ENCODE measurements around the gene TNRC6C. TPM values are rescaled to one million over a fixed set of nuclear protein-coding genes. Genes with fewer than 3 reads are reported as not detected.
A peak's percentile ranks its signal among the peaks of the same experiment; 100 is the strongest.

The TNRC6C gene, protein sequence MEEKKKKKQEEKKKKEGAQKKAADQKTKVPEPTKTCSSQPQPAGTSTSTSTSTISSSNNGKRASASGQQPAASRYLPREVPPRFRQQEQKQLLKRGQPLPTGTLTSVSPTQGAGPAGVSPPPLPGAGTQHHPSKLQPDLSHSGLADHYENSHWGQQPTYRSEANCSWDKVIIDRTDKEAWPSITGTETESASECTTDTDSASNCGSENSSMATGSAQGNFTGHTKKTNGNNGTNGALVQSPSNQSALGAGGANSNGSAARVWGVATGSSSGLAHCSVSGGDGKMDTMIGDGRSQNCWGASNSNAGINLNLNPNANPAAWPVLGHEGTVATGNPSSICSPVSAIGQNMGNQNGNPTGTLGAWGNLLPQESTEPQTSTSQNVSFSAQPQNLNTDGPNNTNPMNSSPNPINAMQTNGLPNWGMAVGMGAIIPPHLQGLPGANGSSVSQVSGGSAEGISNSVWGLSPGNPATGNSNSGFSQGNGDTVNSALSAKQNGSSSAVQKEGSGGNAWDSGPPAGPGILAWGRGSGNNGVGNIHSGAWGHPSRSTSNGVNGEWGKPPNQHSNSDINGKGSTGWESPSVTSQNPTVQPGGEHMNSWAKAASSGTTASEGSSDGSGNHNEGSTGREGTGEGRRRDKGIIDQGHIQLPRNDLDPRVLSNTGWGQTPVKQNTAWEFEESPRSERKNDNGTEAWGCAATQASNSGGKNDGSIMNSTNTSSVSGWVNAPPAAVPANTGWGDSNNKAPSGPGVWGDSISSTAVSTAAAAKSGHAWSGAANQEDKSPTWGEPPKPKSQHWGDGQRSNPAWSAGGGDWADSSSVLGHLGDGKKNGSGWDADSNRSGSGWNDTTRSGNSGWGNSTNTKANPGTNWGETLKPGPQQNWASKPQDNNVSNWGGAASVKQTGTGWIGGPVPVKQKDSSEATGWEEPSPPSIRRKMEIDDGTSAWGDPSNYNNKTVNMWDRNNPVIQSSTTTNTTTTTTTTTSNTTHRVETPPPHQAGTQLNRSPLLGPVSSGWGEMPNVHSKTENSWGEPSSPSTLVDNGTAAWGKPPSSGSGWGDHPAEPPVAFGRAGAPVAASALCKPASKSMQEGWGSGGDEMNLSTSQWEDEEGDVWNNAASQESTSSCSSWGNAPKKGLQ (N-terminal part only)
- 10 to 100 TPM in 1 of 4 donors, 1 to 10 TPM in 3; 2.6 to 10.9 (median 4.7) TPM for total RNA-seq

GRCh38 chr17:77957857-77958715, at the start of gene TNRC6C:
Gene TNRC6C (plus strand): TSS chr17:77958703. CDS start chr17:78004207, 45,504 bp downstream.
- Histone ChIP-seq H3K4me1 (peaks cover 17 to 50% (median 18%) of the 10 kb centered on the region in 3 donors), H3K4me3 (peak within 1 kb of the TSS; percentile 54 to 81 (median 68)), H3K27ac (peak within 1 kb of the TSS; percentile 69 to 99 (median 92)), H3K36me3 (no peaks in the 10 kb centered on the region), H3K9me3 (no peaks in the 10 kb centered on the region), H3K27me3 (peaks cover 0 to 71% (median 0%) of the 10 kb centered on the region in 4 donors)
- DNase-seq: peak; percentile 97
- TF ChIP-seq POLR2A (IDR thresholded peaks at IDR 0.05): peak; percentile 92 to 100 (median 100)
- TF ChIP-seq, protein P1, sequence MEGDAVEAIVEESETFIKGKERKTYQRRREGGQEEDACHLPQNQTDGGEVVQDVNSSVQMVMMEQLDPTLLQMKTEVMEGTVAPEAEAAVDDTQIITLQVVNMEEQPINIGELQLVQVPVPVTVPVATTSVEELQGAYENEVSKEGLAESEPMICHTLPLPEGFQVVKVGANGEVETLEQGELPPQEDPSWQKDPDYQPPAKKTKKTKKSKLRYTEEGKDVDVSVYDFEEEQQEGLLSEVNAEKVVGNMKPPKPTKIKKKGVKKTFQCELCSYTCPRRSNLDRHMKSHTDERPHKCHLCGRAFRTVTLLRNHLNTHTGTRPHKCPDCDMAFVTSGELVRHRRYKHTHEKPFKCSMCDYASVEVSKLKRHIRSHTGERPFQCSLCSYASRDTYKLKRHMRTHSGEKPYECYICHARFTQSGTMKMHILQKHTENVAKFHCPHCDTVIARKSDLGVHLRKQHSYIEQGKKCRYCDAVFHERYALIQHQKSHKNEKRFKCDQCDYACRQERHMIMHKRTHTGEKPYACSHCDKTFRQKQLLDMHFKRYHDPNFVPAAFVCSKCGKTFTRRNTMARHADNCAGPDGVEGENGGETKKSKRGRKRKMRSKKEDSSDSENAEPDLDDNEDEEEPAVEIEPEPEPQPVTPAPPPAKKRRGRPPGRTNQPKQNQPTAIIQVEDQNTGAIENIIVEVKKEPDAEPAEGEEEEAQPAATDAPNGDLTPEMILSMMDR (IDR thresholded peaks at IDR 0.05): peak in 2 of 6 experiments; percentile 10 to 36
- intact Hi-C loops (cut with DNase I): no loop called here
- WGBS, 2 donors: 0% methylated on average over 5 to 8 of the region's 105 CpGs

- peaks cover 0 to 84% (median 0%) of the 10 kb centered on the region in 4 donors for H3K27me3 ChIP-seq
- no peak for DNase-seq
- intact Hi-C loops (cut with DNase I): no loop called here
These were observed 49.3 kb upstream of the TNRC6C start for GRCh38 chr17:77909236-77909635.

DNA sequence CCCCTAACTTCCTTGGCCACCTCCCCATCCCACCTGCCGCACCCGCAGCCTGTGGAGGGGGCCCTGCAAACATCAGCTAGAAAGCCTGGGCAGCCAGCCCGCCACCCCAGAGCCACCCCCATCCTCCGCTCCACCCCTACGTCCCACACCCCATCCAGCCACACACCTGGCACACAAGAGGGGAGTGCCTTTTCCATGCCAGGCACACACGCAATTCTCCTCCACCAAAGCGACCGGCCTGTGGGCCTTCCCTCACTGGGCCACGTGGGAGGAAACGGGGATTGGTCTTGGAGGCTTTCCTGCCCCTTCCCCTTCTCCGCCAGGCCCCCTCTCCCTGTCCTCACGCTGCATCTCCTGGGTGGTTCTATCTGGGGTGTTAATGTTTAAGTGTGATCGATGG, 48.7 kb upstream of the TNRC6C start:
- Histone ChIP-seq H3K4me1 (no peaks in the 10 kb centered on the region), H3K27ac (no peak overlapping the region), H3K27me3 (peaks cover 0 to 90% (median 0%) of the 10 kb centered on the region in 4 donors), H3K4me3 (no peak overlapping the region), H3K9me3 (no peaks in the 10 kb centered on the region), H3K36me3 (no peaks in the 10 kb centered on the region)
- TF ChIP-seq, protein P1 (IDR thresholded peaks at IDR 0.05): no peak
- TF ChIP-seq POLR2A (IDR thresholded peaks at IDR 0.05): no peak
- intact Hi-C loops (cut with DNase I): no loop called here
- no peak for DNase-seq
- WGBS, 2 donors: 60 to 78% methylated on average over 2 to 12 of the region's 13 CpGs

More at GRCh38 chr17:77909236-77909635, 49.3 kb upstream of the TNRC6C start:
- TF ChIP-seq, protein P1 (IDR thresholded peaks at IDR 0.05): no peak
- no peak for TF ChIP-seq POLR2A (IDR thresholded peaks at IDR 0.05)
- no peaks in the 10 kb centered on the region for H3K36me3 ChIP-seq
- no peaks in the 10 kb centered on the region for H3K9me3 ChIP-seq
- H3K4me3 ChIP-seq: peak overlapping the region in 1 of 4 donors; percentile 21
- H3K4me1 ChIP-seq: no peaks in the 10 kb centered on the region
- H3K27ac ChIP-seq: no peak overlapping the region
- WGBS, 2 donors: 27 to 49% methylated on average over 9 to 17 of the region's 19 CpGs

DNA sequence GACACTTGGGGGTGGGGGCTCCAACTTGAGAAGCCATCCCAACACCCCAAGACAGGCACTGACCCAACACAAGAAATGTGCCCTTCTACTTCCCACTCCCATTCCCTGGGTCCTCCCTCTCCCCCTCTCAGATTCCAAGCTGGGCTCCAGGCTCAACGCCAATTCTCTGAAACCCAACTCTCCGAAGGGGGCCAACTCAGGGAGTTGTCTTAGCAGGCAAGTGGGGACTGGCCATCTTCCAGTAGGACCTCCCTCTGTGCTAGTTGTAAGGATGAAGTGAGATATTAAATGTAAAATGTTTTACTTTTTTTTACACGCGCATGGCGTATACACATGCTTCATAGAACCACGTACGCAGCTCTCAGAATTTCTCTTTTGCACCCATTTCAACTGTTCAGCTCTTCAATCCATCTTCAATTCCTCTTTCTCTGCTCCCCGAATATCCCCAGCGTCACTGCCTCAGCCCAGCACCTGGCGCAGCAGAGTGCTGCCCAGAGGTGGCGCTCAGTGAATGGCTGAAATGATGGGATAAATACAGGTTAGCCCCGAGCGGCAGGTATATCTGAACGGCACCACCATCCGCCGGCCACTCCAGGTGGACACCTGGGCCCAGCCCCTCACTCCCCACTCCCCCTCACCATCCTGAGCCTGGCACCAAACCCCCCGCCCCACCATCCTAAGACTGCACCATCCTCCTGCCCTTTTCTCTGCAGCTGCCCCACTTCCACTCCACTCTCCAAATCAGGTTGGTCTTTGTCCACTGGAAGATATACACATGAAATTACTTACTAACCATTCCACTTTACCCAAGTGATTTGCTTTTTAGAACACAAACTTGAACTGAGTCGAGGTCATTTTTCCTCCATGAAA, 43.9 kb upstream of the TNRC6C start:
- Histone ChIP-seq H3K36me3 (no peaks in the 10 kb centered on the region), H3K27me3 (peaks cover 0 to 91% (median 1%) of the 10 kb centered on the region in 4 donors), H3K27ac (no peak overlapping the region), H3K4me3 (no peak overlapping the region), H3K4me1 (no peaks in the 10 kb centered on the region), H3K9me3 (no peaks in the 10 kb centered on the region)
- DNase-seq: no peak
- intact Hi-C loops (cut with DNase I): no loop called here
- WGBS, 2 donors: 23 to 34% methylated on average over 18 of the region's 18 CpGs
- TF ChIP-seq, protein P1 (IDR thresholded peaks at IDR 0.05): no peak
- no peak for TF ChIP-seq POLR2A (IDR thresholded peaks at IDR 0.05)
